Esophagus mucosa (tissue), 1 donor: ENCODE measurements around the gene PFKL. TPM values are rescaled to one million over a fixed set of nuclear protein-coding genes. Genes with fewer than 3 reads are reported as not detected.
A peak's percentile ranks its signal among the peaks of the same experiment; 100 is the strongest.

ENCODE experiments used
- ATAC-seq: fragments of 200-7000 bp; cut with Tn5 transposase; one replicate; pipeline ENCODE4 v1.9.1; 2020
- total RNA-seq: library from RNA; stranded (reverse); gene quantifications from one replicate; pipeline ENCODE4 v1.2.4, GENCODE V29; 2023
- donor health status: DM: yes; HTN: yes; CAD: no.

The PFKL gene
- total RNA-seq, 1 donor from 2014 or later: 104 TPM

- no peak for ATAC-seq
These were observed 4.7 kb upstream of the PFKL start for GRCh38 chr21:44295163-44295573.

GRCh38 chr21:44295646-44296045 lies 4.2 kb upstream of the PFKL start:
- no peak for ATAC-seq

GRCh38 chr21:44296103-44296519 lies 3.7 kb upstream of the PFKL start:
- no peak for ATAC-seq

GRCh38 chr21:44296916-44297315 lies 2.9 kb upstream of the PFKL start:
- ATAC-seq: no peak

GRCh38 chr21:44297525-44298290 lies 2.1 kb upstream of the PFKL start:
- peak; percentile 47 for ATAC-seq

GRCh38 chr21:44298301-44298700 lies 1.6 kb upstream of the PFKL start:
- no peak for ATAC-seq

GRCh38 chr21:44299085-44299457 lies 782 bp upstream of the PFKL start:
- no peak for ATAC-seq

- ATAC-seq: peak; percentile 47
These were observed 558 bp downstream of the PFKL start for GRCh38 chr21:44300262-44300959.

- ATAC-seq: no peak
These were observed 1.3 kb downstream of the PFKL start for GRCh38 chr21:44301141-44301540.

- no peak for ATAC-seq
These were observed 2.1 kb downstream of the PFKL start for GRCh38 chr21:44301961-44302406.

- ATAC-seq: peak; percentile 7
These were observed 2.9 kb downstream of the PFKL start for GRCh38 chr21:44302573-44303401.

GRCh38 chr21:44303490-44303981 lies 3.7 kb downstream of the PFKL start:
- ATAC-seq: no peak

GRCh38 chr21:44304011-44304616 lies 4.3 kb downstream of the PFKL start:
- ATAC-seq: no peak

GRCh38 chr21:44304877-44305293 lies 5.0 kb downstream of the PFKL start:
- ATAC-seq: peak; percentile 23

GRCh38 chr21:44305691-44306090 lies 5.8 kb downstream of the PFKL start:
- ATAC-seq: no peak

GRCh38 chr21:44306936-44307704 lies 7.3 kb downstream of the PFKL start:
- no peak for ATAC-seq

- no peak for ATAC-seq
These were observed 11.0 kb downstream of the PFKL start for GRCh38 chr21:44310628-44311507.

- no peak for ATAC-seq
These were observed 12.2 kb downstream of the PFKL start for GRCh38 chr21:44312089-44312488.

- no peak for ATAC-seq
These were observed 12.9 kb downstream of the PFKL start for GRCh38 chr21:44312716-44313115.

GRCh38 chr21:44313451-44313850 lies 13.6 kb downstream of the PFKL start:
- no peak for ATAC-seq

GRCh38 chr21:44314128-44314527 lies 14.3 kb downstream of the PFKL start:
- no peak for ATAC-seq
